ENCODE data around the gene GBGT1.

The GBGT1 gene

DNA sequence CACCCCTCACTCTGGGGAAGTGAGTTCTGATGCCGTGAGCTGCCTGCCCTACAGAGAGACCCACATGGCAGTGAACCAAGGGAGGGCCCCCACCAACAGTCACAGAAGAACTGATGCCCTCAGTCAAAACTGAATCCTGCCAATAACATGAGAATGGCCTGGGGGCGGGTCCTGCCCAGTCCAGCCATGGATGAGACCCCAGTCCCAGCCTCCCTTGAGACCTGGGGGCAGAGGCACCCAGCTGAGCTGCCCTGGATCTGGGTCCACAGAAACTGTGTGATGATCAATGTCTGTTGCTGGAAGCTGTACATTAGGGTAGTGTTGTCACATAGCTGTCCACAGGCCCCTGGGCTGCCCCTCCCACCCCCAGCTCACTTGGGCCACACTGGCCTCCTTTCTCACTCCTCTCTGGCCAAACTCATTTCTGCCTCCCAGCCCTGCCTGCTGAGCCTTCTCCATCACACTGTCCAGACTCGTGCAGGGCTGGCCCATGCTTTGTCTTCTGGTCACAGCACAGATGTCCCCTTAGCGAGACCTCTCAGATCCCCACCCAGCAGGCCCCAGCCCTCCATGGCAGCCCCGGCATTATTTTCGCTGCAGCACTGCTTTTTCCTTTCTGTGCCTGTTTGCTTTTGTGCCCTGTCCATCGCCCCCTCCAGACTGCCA is 16.8 kb downstream of the GBGT1 start:
- Histone ChIP-seq H3K4me3 (peak overlapping the region; percentile 96), H3K27me3 (no peaks in the 10 kb centered on the region), H4K20me1 (peaks cover 63% of the 10 kb centered on the region), H3K9me3 (no peaks in the 10 kb centered on the region), H3K9ac (peak overlapping the region; percentile 99), H3K36me3 (peaks cover 24% of the 10 kb centered on the region), H3K27ac (0 out of 2 replicates have a peak overlapping the region, but pooled peaks have one; percentile 2), H3K4me2 (peak overlapping the region; percentile 100), H3K4me1 (peaks cover 82% of the 10 kb centered on the region)
- no peak for TF ChIP-seq Cebpa-rat (IDR thresholded peaks at IDR 0.05)

DNA sequence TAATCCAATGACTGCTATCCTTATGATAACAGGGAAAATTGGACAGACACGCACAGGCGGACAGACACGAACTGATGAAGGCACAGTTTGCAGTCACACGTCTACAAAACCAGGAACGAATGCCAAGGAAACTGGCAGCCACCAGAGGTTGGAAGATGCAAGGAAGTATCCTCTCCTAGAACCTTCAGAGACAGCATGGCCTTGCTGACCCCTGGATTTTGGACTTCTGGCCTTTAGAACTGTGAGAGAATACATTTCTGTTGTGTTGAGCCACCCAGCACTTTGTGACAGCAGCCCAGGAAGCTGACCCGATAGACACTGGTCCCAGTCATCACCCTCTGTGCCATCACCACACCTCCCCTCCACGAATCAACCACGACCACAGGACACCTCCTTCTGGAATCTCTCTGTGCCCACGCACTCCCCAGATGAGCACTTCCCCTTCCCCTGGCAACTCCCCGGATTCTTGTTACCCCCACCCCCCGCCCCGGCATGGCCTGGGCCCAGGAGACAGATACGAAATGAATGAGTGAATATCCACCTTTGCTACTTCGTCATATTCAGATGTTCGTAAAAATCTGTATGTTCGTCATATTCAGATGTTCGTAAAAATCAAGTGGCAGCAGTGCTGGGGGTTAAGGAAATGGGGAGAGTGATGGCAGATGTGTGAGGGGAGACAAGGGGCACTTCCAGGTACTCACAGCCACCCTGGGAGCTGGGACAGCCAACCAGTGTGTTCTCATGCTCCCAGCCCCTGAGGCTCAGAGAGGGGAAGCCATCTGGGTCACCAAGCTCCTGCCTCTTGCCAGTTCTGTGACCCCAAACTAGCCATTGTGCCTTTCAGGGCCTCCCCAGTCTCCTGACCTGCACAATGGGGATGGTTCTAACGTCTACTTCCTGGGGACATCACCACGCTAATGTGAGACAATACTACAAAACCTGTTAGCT is 18.5 kb downstream of the GBGT1 start:
- TF ChIP-seq Cebpa-rat (IDR thresholded peaks at IDR 0.05), result no peak
- Histone ChIP-seq H3K9ac (peak overlapping the region; percentile 72), H3K36me3 (peaks cover 37% of the 10 kb centered on the region), H3K27ac (0 out of 2 replicates have a peak overlapping the region, but pooled peaks have one; percentile 22), H3K27me3 (no peaks in the 10 kb centered on the region), H4K20me1 (peaks cover 80% of the 10 kb centered on the region), H3K4me2 (peak overlapping the region; percentile 100), H3K9me3 (no peaks in the 10 kb centered on the region), H3K4me1 (peaks cover 84% of the 10 kb centered on the region), H3K4me3 (peak overlapping the region; percentile 53; the same call in 1 of the 2 replicates)

DNA sequence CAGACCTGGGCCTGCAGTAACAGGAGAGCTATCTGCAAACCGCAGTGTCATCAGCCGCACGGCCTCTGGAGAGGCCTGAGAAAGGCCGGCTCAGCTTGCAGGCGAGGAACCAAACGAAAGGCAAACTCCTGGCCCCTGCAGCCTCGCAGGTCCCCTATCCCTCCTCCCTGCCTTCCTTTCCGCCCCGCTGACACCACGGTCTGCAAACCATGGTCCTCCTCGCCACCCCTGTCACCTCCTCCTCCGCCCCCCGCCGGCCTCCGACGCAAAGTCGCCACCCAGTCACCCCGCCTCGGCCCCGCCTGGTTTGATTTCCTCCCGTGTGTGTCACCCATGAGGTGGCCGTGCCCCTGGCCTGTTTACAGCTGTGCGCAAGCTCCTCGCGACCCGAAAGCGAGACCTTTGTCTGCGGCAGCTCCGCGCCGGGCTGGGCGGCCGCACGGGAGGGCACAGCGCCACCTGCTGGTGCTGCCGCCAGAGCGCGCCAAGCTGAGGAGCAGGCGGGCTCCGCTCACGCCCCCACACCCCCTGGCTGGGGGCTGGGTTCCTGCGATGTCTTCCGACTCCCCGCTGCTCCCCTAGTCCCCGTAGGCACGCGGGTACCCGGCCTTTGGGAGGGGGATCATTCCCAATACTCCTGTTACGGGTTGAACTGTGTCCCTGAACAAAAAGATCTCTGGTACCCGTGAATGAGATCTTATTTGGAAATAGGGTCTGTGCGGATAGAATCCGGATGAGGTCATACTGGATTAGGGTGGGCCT is 19.4 kb downstream of the GBGT1 start:
- Histone ChIP-seq H3K27me3 (no peaks in the 10 kb centered on the region), H3K27ac (peak overlapping the region; percentile 59), H3K9me3 (no peaks in the 10 kb centered on the region), H3K9ac (peak overlapping the region; percentile 72), H3K4me1 (peaks cover 81% of the 10 kb centered on the region), H4K20me1 (peaks cover 89% of the 10 kb centered on the region), H3K4me3 (peak overlapping the region; percentile 53), H3K4me2 (peak overlapping the region; percentile 100), H3K36me3 (peaks cover 42% of the 10 kb centered on the region)
- no peak for TF ChIP-seq Cebpa-rat (IDR thresholded peaks at IDR 0.05)

DNA sequence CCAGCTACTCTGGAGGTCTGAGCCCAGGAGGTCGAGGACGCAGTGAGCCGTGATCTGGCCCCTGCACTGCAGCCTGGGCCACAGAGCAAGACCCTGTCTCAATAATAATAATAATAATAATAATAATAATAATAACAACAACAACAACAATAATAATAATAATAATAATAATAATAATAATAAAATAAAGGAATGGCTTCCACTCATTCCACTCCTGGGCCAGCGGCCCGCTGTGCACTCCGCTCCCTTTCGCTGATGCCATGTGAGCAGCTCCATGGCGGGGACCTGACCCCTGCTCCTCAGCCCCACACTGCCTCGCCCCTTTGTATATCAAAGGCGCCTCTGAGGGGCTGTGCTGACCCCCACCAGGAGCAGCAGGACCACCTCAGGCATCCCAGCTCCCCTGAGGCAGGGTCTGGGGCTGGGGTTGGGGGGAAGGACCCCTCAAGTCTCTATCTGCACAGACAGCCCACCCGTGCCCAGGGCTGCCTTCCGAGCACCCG is 20.0 kb downstream of the GBGT1 start:
- Histone ChIP-seq H3K36me3 (peaks cover 48% of the 10 kb centered on the region), H3K4me3 (peak overlapping the region; percentile 53), H3K4me1 (peaks cover 86% of the 10 kb centered on the region), H3K9ac (peak overlapping the region; percentile 72), H4K20me1 (peaks cover 95% of the 10 kb centered on the region), H3K27me3 (no peaks in the 10 kb centered on the region), H3K4me2 (peak overlapping the region; percentile 100), H3K27ac (peak overlapping the region; percentile 59), H3K9me3 (no peaks in the 10 kb centered on the region)
- no peak for TF ChIP-seq Cebpa-rat (IDR thresholded peaks at IDR 0.05)

DNA sequence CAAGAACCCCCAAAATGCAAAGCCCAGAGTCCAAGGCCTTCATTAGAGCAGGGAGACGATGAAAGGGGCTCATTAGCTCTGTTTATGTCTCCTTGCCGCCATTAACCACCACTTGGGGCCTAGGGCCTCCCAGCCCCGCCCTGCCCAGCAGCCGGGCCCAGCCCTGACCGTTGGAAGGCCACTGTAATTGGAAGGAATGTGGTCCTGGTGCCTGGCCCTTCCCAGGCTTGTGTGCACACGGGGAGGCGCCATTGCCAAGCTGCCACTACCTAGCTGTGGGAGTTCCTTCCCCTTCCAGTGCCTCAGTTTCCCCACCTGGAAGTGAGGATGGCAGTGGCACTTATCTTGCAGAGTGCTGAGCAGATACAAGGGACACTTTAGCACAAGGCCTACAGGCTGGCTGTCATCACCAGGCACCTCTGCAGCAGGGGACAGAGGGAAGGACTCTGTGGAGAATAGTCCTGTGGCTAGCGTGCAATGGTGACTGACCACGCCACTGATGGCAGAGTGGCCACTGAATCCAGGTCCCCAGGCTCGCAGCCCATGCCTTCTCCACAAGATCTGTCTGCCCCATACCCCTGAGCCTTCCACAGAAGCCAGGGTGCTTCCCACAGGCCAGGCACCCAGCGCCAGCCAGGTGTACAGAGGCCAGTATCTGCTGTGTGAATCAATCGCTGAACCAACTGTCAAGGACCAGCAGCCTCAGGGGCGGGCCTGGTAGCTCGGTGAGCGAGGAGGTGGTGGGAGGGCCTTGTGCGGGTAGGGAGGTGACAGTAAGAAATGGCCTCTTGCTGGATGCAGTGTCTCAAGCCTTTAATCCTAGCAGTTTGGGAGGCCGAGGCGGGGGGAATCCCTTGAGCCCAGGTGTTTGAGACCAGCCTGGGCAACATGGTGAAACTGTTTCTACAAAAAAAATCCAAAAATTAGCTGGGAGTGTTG is 20.8 kb downstream of the GBGT1 start:
- peaks cover 56% of the 10 kb centered on the region for H3K36me3 ChIP-seq
- H3K27ac ChIP-seq, result peak overlapping the region; percentile 63
- peaks cover 100% of the 10 kb centered on the region for H4K20me1 ChIP-seq
- H3K4me2 ChIP-seq, result peak overlapping the region; percentile 100
- no peak for TF ChIP-seq Cebpa-rat (IDR thresholded peaks at IDR 0.05)
- H3K9ac ChIP-seq, result peak overlapping the region; percentile 49
- no peaks in the 10 kb centered on the region for H3K9me3 ChIP-seq
- no peak overlapping the region for H3K4me3 ChIP-seq
- H3K27me3 ChIP-seq, result no peaks in the 10 kb centered on the region
- peaks cover 91% of the 10 kb centered on the region for H3K4me1 ChIP-seq

DNA sequence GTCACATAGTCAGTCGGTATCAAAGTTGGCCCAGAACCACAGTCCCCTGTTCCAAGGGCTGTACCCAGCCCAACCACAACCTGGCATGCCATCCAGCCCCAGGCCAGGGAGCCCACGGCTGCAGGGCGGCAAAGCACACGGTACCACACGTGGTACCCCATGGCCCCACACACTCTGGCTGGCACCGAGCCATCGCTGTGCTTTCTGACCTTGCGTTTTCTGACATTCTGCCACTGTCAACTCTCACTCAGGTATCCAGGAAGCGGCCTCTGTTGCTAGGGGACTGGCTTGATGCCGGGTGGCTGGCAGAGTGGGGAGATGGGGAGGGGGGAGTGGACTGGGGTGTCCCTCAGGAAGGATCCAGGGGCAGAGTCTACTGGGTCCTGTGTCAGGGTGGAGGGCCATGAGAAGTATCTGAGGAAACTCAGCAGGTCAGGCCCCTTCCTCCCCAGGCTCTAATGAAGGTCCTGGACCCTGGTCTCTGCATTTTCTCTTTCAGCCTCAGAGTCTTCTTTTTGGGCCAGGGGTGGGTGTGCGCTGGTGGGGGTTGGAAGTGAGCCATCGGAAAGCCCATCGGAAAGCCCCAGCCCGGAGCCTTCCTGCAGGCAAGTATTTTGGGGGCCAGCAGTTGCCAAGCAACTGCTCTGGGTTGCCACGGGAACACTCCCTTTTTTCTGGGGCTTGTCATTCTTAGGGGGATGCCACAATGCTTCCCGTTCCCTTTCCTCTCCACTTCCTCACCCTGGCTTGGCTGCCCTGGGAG is 21.7 kb downstream of the GBGT1 start:
- Histone ChIP-seq H4K20me1 (peaks cover 100% of the 10 kb centered on the region), H3K9ac (peak overlapping the region; percentile 49), H3K27ac (peak overlapping the region; percentile 63), H3K4me3 (no peak overlapping the region), H3K4me2 (peak overlapping the region; percentile 100), H3K4me1 (peaks cover 91% of the 10 kb centered on the region), H3K9me3 (no peaks in the 10 kb centered on the region), H3K36me3 (peaks cover 65% of the 10 kb centered on the region), H3K27me3 (no peaks in the 10 kb centered on the region)
- TF ChIP-seq Cebpa-rat (IDR thresholded peaks at IDR 0.05), result no peak

DNA sequence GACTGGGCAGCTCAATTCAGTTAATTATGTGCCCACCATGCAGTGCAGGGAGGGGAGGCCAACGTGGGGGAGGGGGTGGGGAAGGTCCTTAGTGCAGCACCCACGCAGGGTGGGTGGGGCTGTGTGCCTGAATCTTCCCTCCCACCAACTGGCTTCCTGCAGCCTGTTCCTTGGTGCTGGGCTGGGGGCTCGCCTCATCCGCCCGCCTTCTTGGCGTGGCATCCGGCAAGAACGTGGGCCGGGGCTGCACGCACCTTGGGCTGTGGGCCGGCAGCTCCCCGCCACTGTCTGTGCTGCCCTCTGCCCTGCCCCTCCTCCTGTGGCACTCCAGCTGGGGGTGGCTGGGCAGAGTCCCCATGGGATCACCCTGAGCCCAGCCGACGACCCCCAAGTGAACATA is 23.1 kb downstream of the GBGT1 start:
- no peaks in the 10 kb centered on the region for H3K9me3 ChIP-seq
- peaks cover 100% of the 10 kb centered on the region for H4K20me1 ChIP-seq
- peak overlapping the region; percentile 100 for H3K4me2 ChIP-seq
- H3K9ac ChIP-seq, result 0 out of 2 replicates have a peak overlapping the region, but pooled peaks have one; percentile 45
- H3K4me3 ChIP-seq, result no peak overlapping the region
- H3K27me3 ChIP-seq, result no peaks in the 10 kb centered on the region
- H3K27ac ChIP-seq, result peak overlapping the region; percentile 59
- no peak for TF ChIP-seq Cebpa-rat (IDR thresholded peaks at IDR 0.05)
- H3K36me3 ChIP-seq, result peaks cover 59% of the 10 kb centered on the region
- peaks cover 91% of the 10 kb centered on the region for H3K4me1 ChIP-seq

DNA sequence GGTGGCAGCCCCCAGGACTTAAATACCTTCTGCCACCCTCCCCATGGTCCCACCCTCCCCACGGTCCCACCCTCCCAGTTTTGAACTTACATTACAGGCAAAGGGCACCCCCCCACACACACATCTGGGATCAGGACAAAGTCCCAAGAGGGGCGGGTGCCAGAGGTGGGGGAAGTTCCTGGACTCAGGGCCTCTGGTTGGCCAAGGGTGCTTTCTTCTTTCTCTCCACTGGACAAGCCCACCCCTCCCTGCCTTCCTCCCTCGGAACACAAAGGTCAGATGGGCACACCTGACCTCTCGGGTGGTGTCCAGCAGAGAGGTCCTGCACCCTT is 23.6 kb downstream of the GBGT1 start:
- Histone ChIP-seq H3K4me1 (peaks cover 91% of the 10 kb centered on the region), H3K4me3 (no peak overlapping the region), H4K20me1 (peaks cover 100% of the 10 kb centered on the region), H3K36me3 (peaks cover 57% of the 10 kb centered on the region), H3K9me3 (no peaks in the 10 kb centered on the region), H3K9ac (no peak overlapping the region), H3K27me3 (no peaks in the 10 kb centered on the region), H3K27ac (no peak overlapping the region), H3K4me2 (no peak overlapping the region)
- TF ChIP-seq Cebpa-rat (IDR thresholded peaks at IDR 0.05), result no peak
